Fibroblast of skin of scalp (primary cell): ENCODE data around the gene TARDBP. TPM values are rescaled to one million over a fixed set of nuclear protein-coding genes. Genes with fewer than 3 reads are reported as not detected.
"Not testable (repeated sequence)": the region's sequence is repeated elsewhere in the genome, so short reads cannot be mapped to it uniquely, and the experiment has no call there.

ENCODE experiments used
- DNase-seq: peaks from one replicate; pipeline ENCODE4 v3.0.0-alpha.2; 2013
- polyA plus RNA-seq, 2 experiments: library from polyadenylated mRNA; unstranded; fragments of 120-200 nt; gene quantifications; one replicate each; pipeline ENCODE4 v1.2.1, GENCODE V29; 2013; ENCODE audit not compliant: insufficient read length in 2 of 2

Gene TARDBP
- polyA plus RNA-seq (2013, experiment 1 of 2; ENCODE audit: insufficient read length) = 181 TPM
- polyA plus RNA-seq (2013, experiment 2 of 2; ENCODE audit: insufficient read length) = 205 TPM

GRCh38 chr1:11012260-11013159 is at the start of gene TARDBP:
Gene TARDBP, plus strand, starts transcription at chr1:11012654. Its CDS starts 1,074 bp downstream, at chr1:11013728.
- DNase-seq = peak; percentile 92

GRCh38 chr1:10965546-10966226 is 46.8 kb upstream of the TARDBP start:
- no peak for DNase-seq

GRCh38 chr1:10967090-10967489 is 45.4 kb upstream of the TARDBP start:
- no peak for DNase-seq

GRCh38 chr1:10968411-10968826 is 44.0 kb upstream of the TARDBP start:
- DNase-seq = no peak

GRCh38 chr1:10969267-10969970 is 43.0 kb upstream of the TARDBP start:
- DNase-seq = no peak

GRCh38 chr1:10969971-10970332 is 42.5 kb upstream of the TARDBP start:
- DNase-seq = no peak

GRCh38 chr1:10973552-10973951 is 38.9 kb upstream of the TARDBP start:
- peak; percentile 49 for DNase-seq

GRCh38 chr1:10973956-10974881 is 38.2 kb upstream of the TARDBP start:
- no peak for DNase-seq

GRCh38 chr1:10975567-10976326 is 36.7 kb upstream of the TARDBP start:
- DNase-seq = peak; percentile 95

GRCh38 chr1:10978719-10979118 is 33.7 kb upstream of the TARDBP start:
- no peak for DNase-seq

- no peak for DNase-seq
These were observed 33.0 kb upstream of the TARDBP start for GRCh38 chr1:10979483-10979920.

GRCh38 chr1:10980094-10980577 is 32.3 kb upstream of the TARDBP start:
- peak; percentile 50 for DNase-seq

GRCh38 chr1:10980841-10981727 is 31.4 kb upstream of the TARDBP start:
- no peak for DNase-seq

GRCh38 chr1:10986525-10986890 is 25.9 kb upstream of the TARDBP start:
- DNase-seq = no peak

GRCh38 chr1:10987840-10988417 is 24.5 kb upstream of the TARDBP start:
- no peak for DNase-seq

GRCh38 chr1:10989095-10989494 is 23.4 kb upstream of the TARDBP start:
- no peak for DNase-seq

GRCh38 chr1:10989920-10990516 is 22.4 kb upstream of the TARDBP start:
- DNase-seq = not testable (repeated sequence)

GRCh38 chr1:10990828-10991227 is 21.6 kb upstream of the TARDBP start:
- DNase-seq = no peak

GRCh38 chr1:10992004-10992403 is 20.4 kb upstream of the TARDBP start:
- DNase-seq = not testable (repeated sequence)
